Type B pancreatic cell (in vitro differentiated cells): ENCODE data around the gene FEZ2. TPM values are rescaled to one million over a fixed set of nuclear protein-coding genes. Genes with fewer than 3 reads are reported as not detected.
A peak's percentile ranks its signal among the peaks of the same experiment; 100 is the strongest.

ENCODE experiments used
- DNase-seq: peaks from one replicate; pipeline ENCODE4 v3.0.0; 2021; ENCODE audit warnings: mixed read lengths; ENCODE audit not compliant: unreplicated experiment; ENCODE audit errors: extremely low spot score
- H3K27ac Mint-ChIP-seq: 2 replicates; pipeline ENCODE4 v1.8.0; 2021; ENCODE audit warnings: mild to moderate bottlenecking, mixed read lengths
- H3K27me3 Mint-ChIP-seq: 2 replicates; pipeline ENCODE4 v1.8.0; 2021; ENCODE audit warnings: mixed read lengths
- H3K36me3 Mint-ChIP-seq: 2 replicates; pipeline ENCODE4 v1.8.0; 2021; ENCODE audit warnings: mixed read lengths
- H3K4me1 Mint-ChIP-seq: one replicate; pipeline ENCODE4 v1.8.0; 2021; ENCODE audit warnings: mixed read lengths; ENCODE audit not compliant: unreplicated experiment
- H3K4me3 Mint-ChIP-seq: 2 replicates; pipeline ENCODE4 v1.8.0; 2021; ENCODE audit warnings: mild to moderate bottlenecking, mixed read lengths
- H3K9me3 Mint-ChIP-seq: 2 replicates; pipeline ENCODE4 v1.8.0; 2021; ENCODE audit warnings: mixed read lengths
- total RNA-seq: library from RNA; stranded (reverse); gene quantifications from 2 replicates; pipeline ENCODE4 v1.2.1, GENCODE V29; 2021; ENCODE audit warnings: low replicate concordance
- TF ChIP-seq, protein P1 (sequence below): fragments of 200-600 bp; sonication (generic); conservative IDR thresholded peaks from 2 replicates; pipeline ENCODE4 v1.5.0; 2021; ENCODE audit warnings: antibody characterized with exemption, mild to moderate bottlenecking

Gene FEZ2
- total RNA-seq, 1 donor from 2014 or later, result 34.4 TPM

DNA sequence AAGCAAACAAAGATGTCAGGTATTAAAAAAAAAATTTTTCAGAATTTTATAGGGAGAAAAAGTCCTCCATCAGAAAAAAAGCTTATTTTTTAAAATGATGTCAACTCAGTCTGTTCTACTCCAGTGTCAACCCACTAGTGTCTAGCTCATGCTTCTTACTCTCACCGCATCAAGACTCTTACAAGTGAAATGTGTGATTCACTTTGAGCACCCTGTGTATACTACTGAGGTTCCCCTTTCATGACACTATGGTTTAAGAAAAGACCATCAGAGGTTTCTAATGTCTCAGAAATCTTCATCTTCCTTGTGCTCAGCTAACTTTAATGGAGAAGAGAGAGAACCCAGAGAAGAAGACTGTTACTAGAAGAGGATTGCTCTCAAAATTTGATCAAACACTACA lies 43.4 kb downstream of the FEZ2 start:
- Mint-ChIP-seq H3K27me3 (no peaks in the 10 kb centered on the region), H3K27ac (no peak overlapping the region), H3K36me3 (peaks cover 31% of the 10 kb centered on the region), H3K4me1 (peaks cover 5% of the 10 kb centered on the region), H3K4me3 (no peak overlapping the region), H3K9me3 (no peaks in the 10 kb centered on the region)
- TF ChIP-seq, protein P1, sequence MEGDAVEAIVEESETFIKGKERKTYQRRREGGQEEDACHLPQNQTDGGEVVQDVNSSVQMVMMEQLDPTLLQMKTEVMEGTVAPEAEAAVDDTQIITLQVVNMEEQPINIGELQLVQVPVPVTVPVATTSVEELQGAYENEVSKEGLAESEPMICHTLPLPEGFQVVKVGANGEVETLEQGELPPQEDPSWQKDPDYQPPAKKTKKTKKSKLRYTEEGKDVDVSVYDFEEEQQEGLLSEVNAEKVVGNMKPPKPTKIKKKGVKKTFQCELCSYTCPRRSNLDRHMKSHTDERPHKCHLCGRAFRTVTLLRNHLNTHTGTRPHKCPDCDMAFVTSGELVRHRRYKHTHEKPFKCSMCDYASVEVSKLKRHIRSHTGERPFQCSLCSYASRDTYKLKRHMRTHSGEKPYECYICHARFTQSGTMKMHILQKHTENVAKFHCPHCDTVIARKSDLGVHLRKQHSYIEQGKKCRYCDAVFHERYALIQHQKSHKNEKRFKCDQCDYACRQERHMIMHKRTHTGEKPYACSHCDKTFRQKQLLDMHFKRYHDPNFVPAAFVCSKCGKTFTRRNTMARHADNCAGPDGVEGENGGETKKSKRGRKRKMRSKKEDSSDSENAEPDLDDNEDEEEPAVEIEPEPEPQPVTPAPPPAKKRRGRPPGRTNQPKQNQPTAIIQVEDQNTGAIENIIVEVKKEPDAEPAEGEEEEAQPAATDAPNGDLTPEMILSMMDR, result no peak
- no peak for DNase-seq

GRCh38 chr2:36553683-36554082 lies 44.3 kb downstream of the FEZ2 start:
- Mint-ChIP-seq H3K4me1 (peaks cover 9% of the 10 kb centered on the region), H3K27me3 (no peaks in the 10 kb centered on the region), H3K4me3 (no peak overlapping the region), H3K36me3 (peaks cover 31% of the 10 kb centered on the region), H3K27ac (no peak overlapping the region), H3K9me3 (no peaks in the 10 kb centered on the region)
- no peak for DNase-seq
- TF ChIP-seq, protein P1, result no peak

DNA sequence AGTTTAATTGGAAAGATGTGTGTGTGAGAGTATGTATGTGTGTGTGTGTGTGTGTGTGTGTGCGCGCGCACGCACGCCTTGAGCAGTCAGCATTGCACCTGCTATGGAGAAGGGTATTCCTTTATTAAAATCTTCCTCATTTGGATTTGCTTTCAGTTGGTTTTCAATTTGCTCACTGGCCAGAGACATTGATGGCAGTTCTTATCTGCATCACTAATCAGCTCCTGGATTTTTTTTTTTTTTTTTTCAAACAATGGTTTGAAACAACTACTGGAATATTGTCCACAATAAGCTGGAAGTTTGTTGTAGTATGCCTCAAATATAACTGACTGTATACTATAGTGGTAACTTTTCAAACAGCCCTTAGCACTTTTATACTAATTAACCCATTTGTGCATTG lies 48.0 kb downstream of the FEZ2 start:
- Mint-ChIP-seq H3K27me3 (no peaks in the 10 kb centered on the region), H3K4me1 (peaks cover 9% of the 10 kb centered on the region), H3K4me3 (no peak overlapping the region), H3K36me3 (peaks cover 43% of the 10 kb centered on the region), H3K9me3 (no peaks in the 10 kb centered on the region), H3K27ac (no peak overlapping the region)
- DNase-seq, result no peak
- TF ChIP-seq, protein P1, result no peak

- Mint-ChIP-seq H3K27ac (peak overlapping the region; percentile 15), H3K4me3 (peak overlapping the region; percentile 20), H3K4me1 (peaks cover 9% of the 10 kb centered on the region), H3K9me3 (no peaks in the 10 kb centered on the region), H3K27me3 (no peaks in the 10 kb centered on the region), H3K36me3 (peaks cover 47% of the 10 kb centered on the region)
- TF ChIP-seq, protein P1, result no peak
- no peak for DNase-seq
These were observed 48.8 kb downstream of the FEZ2 start for GRCh38 chr2:36549165-36549574.

DNA sequence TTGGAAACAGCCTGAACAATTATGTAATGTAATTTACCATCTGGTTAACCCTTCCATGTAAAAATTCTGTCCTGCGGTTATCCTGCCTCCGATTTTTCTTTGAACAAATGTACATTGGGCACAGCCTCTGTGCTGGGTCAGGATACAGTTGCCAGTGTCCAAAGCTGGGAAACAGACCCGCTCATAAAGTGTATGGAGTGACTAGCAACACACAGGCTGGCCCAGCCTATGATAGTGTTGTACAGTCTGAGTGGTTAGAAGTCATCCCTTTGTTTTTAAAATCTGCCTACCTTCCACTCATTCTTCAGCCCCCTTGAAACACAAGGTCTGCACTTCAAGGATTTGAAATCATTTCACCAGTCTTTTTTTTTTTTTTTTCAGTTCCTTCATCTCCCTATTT lies 50.1 kb downstream of the FEZ2 start:
- H3K36me3 Mint-ChIP-seq, result peaks cover 40% of the 10 kb centered on the region
- peaks cover 9% of the 10 kb centered on the region for H3K4me1 Mint-ChIP-seq
- no peak for DNase-seq
- H3K4me3 Mint-ChIP-seq, result no peak overlapping the region
- H3K27me3 Mint-ChIP-seq, result no peaks in the 10 kb centered on the region
- TF ChIP-seq, protein P1, result no peak
- no peaks in the 10 kb centered on the region for H3K9me3 Mint-ChIP-seq
- H3K27ac Mint-ChIP-seq, result no peak overlapping the region

DNA sequence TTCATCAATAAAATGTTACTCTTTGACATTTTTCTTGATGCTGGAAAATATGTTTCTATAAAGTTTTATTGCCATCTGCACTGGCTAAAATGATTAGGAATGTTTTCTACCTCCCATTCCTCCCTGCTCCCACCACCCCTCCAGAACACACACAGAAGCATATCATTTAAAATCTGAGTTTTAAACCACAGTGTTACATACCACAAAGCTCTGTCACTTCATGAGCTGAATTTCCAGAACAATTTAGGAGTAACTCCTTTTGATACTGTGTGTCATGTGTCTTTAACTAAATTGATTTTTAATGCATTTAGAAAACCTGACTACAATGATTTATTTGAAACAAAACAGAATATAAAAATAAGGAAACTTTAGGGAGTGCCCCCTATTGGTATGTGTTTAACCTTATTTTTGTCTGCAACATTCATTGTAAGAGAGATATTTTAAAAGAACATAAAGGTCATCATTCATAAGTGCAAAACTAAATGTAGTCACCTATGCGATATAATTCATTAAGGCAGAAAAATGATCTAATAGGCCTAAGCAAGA lies 52.0 kb downstream of the FEZ2 start:
- Mint-ChIP-seq H3K27me3 (no peaks in the 10 kb centered on the region), H3K4me1 (peaks cover 9% of the 10 kb centered on the region), H3K27ac (no peak overlapping the region), H3K36me3 (peaks cover 47% of the 10 kb centered on the region), H3K4me3 (no peak overlapping the region), H3K9me3 (no peaks in the 10 kb centered on the region)
- DNase-seq, result no peak
- TF ChIP-seq, protein P1, result peak; percentile 27
